HepG2 (cell line): Measurements from ENCODE around the gene UQCR11. TPM values are rescaled to one million over a fixed set of nuclear protein-coding genes. Genes with fewer than 3 reads are reported as not detected.

Experiments
- CENPX ChIP-seq: sonication (generic); formaldehyde crosslinking; IDR thresholded peaks from 2 replicates; pipeline ENCODE4 v1.9.0; 2021; ENCODE audit warnings: mild to moderate bottlenecking, missing genetic modification reagents, moderate library complexity
- CERS6 ChIP-seq: sonication (generic); formaldehyde crosslinking; IDR thresholded peaks from 2 replicates; pipeline ENCODE4 v1.5.0; 2020; ENCODE audit warnings: missing genetic modification reagents
- LCORL ChIP-seq, 2 experiments: fragments of 450-650 bp in 1 of 2; sonication (generic) in 1 of 2; formaldehyde crosslinking in 1 of 2; IDR thresholded peaks; 2 replicates each; pipeline versions ENCODE4 v1.5.0 to v1.6.1; 2017 to 2020; ENCODE audit warnings: antibody characterized with exemption in 1 of 2, missing genetic modification reagents in 1 of 2
- MIER3 ChIP-seq: IDR thresholded peaks from 2 replicates; pipeline ENCODE4 v1.6.1; 2016; ENCODE audit warnings: missing compliant biosample characterization, borderline replicate concordance
- MTF1 ChIP-seq: sonication (generic); formaldehyde crosslinking; IDR thresholded peaks from 2 replicates; pipeline ENCODE4 v1.5.0; 2020; ENCODE audit warnings: missing genetic modification reagents
- POGK ChIP-seq: sonication (generic); formaldehyde crosslinking; conservative IDR thresholded peaks from 2 replicates; pipeline ENCODE4 v1.8.0; 2022; ENCODE audit warnings: mild to moderate bottlenecking, moderate library complexity, missing genetic modification reagents
- POLR2A ChIP-seq, 2 experiments: IDR thresholded peaks; 2 replicates each; pipeline ENCODE4 v1.6.1; 2011; ENCODE audit warnings: low read depth in 2 of 2, low read length in 2 of 2, mild to moderate bottlenecking in 1 of 2, moderate library complexity in 1 of 2; ENCODE audit not compliant: insufficient read depth in 1 of 2
- PRDM15 ChIP-seq: sonication (generic); formaldehyde crosslinking; IDR thresholded peaks from 2 replicates; pipeline ENCODE4 v1.4.0; 2020; ENCODE audit warnings: missing genetic modification reagents
- REXO4 ChIP-seq: sonication (generic); formaldehyde crosslinking; IDR thresholded peaks from 2 replicates; pipeline ENCODE4 v1.8.0; 2022; ENCODE audit warnings: missing genetic modification reagents, mild to moderate bottlenecking, borderline replicate concordance
- SMARCE1 ChIP-seq: fragments of 450-650 bp; IDR thresholded peaks from 2 replicates; pipeline ENCODE4 v1.6.1; 2017; ENCODE audit warnings: borderline replicate concordance
- ZC3H4 ChIP-seq: sonication (generic); formaldehyde crosslinking; IDR thresholded peaks from 2 replicates; pipeline ENCODE4 v1.4.0; 2020; ENCODE audit warnings: missing genetic modification reagents, borderline replicate concordance
- ZMYM2 ChIP-seq: sonication (generic); formaldehyde crosslinking; IDR thresholded peaks from 2 replicates; pipeline ENCODE4 v1.8.0; 2022; ENCODE audit warnings: mild to moderate bottlenecking, missing genetic modification reagents
- ZNF12 ChIP-seq: sonication (generic); formaldehyde crosslinking; IDR thresholded peaks from 2 replicates; pipeline ENCODE4 v1.5.0; 2020; ENCODE audit warnings: missing genetic modification reagents
- ZNF205 ChIP-seq: IDR thresholded peaks from 2 replicates; pipeline ENCODE4 v1.6.1; 2018; ENCODE audit warnings: missing biosample characterization, missing genetic modification reagents
- ZNF253 ChIP-seq: sonication (generic); formaldehyde crosslinking; IDR thresholded peaks from 2 replicates; pipeline ENCODE4 v1.8.0; 2022; ENCODE audit warnings: mild to moderate bottlenecking, missing genetic modification reagents, borderline replicate concordance
- ZNF441 ChIP-seq: sonication (generic); formaldehyde crosslinking; IDR thresholded peaks from 2 replicates; pipeline ENCODE4 v1.7.0; 2021; ENCODE audit warnings: missing genetic modification reagents, borderline replicate concordance
- ZNF772 ChIP-seq: sonication (generic); formaldehyde crosslinking; IDR thresholded peaks from 2 replicates; pipeline ENCODE4 v1.5.0; 2020; ENCODE audit warnings: mild to moderate bottlenecking, missing genetic modification reagents
- polyA plus RNA-seq, 8 experiments: library from polyadenylated mRNA; depleted of rRNA in 3 of 8; stranded (reverse) in 7 of 8; unstranded in 1 of 8; fragments of >200 nt; fragmentation: Illumina TruSeq in 4 of 8; extraction: Trizol in 4 of 8; gene quantifications; 2 replicates each; pipeline versions ENCODE4 v1.2.1 to v1.2.3, GENCODE V29; 2011 to 2016; ENCODE audit warnings: low read depth in 4 of 8, missing spikeins in 1 of 8, mixed read lengths in 1 of 8; ENCODE audit not compliant: insufficient read depth in 1 of 8
- total RNA-seq, 5 experiments: library from RNA; depleted of rRNA; stranded (reverse); fragments of >200 nt; fragmentation: Illumina TruSeq; extraction: Trizol; gene quantifications; 2 replicates each; pipeline ENCODE4 v1.2.3, GENCODE V29; 2016; ENCODE audit warnings: low read depth in 1 of 5
- TF ChIP-seq, protein P1 (sequence below): sonication (generic); formaldehyde crosslinking; IDR thresholded peaks from 2 replicates; pipeline ENCODE4 v1.4.0; 2020; ENCODE audit warnings: missing genetic modification reagents, borderline replicate concordance

Gene UQCR11
- total and polyA plus RNA-seq, 2 of the 13 experiments (the other 11 are each of a cell fraction or from before 2014, with no cell fraction given), result 125 to 214 TPM

DNA sequence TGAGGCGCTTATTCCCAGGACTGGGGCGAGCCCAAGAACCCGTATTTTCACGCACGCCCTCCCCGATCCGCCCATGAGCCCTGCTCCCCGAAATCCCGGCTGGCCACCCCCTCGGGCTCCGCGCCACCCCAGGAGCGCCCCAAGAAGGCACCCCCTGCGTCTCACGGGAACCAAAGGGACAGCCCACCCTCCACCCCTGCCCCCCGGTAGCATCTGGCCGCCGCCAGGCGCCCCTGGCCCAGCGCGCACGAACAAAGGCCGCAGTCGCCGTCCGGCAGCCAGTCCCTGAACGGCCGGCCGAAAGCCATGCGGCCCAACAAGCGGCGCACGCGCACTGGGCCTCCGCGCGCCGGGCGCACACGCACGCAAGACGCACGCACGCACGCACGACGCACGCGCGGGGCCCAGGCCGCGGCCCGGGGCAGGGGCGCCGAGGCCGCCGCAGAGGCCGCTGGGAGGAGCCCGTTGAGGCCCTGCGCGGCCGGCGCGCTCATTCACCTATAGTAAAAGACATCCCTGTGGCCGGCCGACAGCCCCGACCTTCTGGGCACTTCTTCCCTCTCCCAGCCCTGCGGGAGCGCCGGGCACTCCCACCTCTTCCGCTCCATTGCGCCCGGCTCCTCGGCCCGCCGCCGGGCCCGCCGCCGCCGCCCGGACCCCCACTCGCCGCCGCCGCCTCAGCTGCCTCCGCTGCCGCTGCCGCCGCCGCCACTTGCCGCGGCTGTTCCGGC, 13.1 kb downstream of the UQCR11 start (continued):
- TF ChIP-seq, protein P1, sequence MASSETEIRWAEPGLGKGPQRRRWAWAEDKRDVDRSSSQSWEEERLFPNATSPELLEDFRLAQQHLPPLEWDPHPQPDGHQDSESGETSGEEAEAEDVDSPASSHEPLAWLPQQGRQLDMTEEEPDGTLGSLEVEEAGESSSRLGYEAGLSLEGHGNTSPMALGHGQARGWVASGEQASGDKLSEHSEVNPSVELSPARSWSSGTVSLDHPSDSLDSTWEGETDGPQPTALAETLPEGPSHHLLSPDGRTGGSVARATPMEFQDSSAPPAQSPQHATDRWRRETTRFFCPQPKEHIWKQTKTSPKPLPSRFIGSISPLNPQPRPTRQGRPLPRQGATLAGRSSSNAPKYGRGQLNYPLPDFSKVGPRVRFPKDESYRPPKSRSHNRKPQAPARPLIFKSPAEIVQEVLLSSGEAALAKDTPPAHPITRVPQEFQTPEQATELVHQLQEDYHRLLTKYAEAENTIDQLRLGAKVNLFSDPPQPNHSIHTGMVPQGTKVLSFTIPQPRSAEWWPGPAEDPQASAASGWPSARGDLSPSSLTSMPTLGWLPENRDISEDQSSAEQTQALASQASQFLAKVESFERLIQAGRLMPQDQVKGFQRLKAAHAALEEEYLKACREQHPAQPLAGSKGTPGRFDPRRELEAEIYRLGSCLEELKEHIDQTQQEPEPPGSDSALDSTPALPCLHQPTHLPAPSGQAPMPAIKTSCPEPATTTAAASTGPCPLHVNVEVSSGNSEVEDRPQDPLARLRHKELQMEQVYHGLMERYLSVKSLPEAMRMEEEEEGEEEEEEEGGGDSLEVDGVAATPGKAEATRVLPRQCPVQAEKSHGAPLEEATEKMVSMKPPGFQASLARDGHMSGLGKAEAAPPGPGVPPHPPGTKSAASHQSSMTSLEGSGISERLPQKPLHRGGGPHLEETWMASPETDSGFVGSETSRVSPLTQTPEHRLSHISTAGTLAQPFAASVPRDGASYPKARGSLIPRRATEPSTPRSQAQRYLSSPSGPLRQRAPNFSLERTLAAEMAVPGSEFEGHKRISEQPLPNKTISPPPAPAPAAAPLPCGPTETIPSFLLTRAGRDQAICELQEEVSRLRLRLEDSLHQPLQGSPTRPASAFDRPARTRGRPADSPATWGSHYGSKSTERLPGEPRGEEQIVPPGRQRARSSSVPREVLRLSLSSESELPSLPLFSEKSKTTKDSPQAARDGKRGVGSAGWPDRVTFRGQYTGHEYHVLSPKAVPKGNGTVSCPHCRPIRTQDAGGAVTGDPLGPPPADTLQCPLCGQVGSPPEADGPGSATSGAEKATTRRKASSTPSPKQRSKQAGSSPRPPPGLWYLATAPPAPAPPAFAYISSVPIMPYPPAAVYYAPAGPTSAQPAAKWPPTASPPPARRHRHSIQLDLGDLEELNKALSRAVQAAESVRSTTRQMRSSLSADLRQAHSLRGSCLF (CRISPR knock-in tag), result no peak
- TF ChIP-seq ZNF772 (CRISPR knock-in tag) (peak; percentile 52; the same call in 1 of the 2 replicates), MIER3 (CRISPR knock-in tag) (no peak), LCORL (IDR thresholded peaks at IDR 0.05) (no peak), LCORL (CRISPR knock-in tag; IDR thresholded peaks at IDR 0.05) (no peak; the same call in 1 of the 2 replicates), CENPX (CRISPR knock-in tag) (no peak), MTF1 (CRISPR knock-in tag) (peak; percentile 76; the same call in 1 of the 2 replicates), ZNF12 (CRISPR knock-in tag) (no peak), ZNF205 (CRISPR knock-in tag) (0 out of 2 replicates have a peak, but pooled peaks have one; percentile 31), ZMYM2 (CRISPR knock-in tag) (no peak), POGK (CRISPR knock-in tag) (no peak; the same call in 1 of the 2 replicates), PRDM15 (CRISPR knock-in tag) (no peak), ZNF441 (CRISPR knock-in tag) (0 out of 2 replicates have a peak, but pooled peaks have one; percentile 60), ZNF253 (0 out of 2 replicates have a peak, but pooled peaks have one; percentile 36), SMARCE1 (no peak), ZC3H4 (CRISPR knock-in tag) (no peak), POLR2A (IDR thresholded peaks at IDR 0.05; ENCODE audit: insufficient read depth in 1 of 2, low read depth in 2 of 2, low read length in 2 of 2) (peak; percentile 93 to 94), CERS6 (CRISPR knock-in tag) (no peak), REXO4 (CRISPR knock-in tag) (peak; percentile 82)
